ENCODE data around the gene HNRNPLL.
A peak's percentile ranks its signal among the peaks of the same experiment; 100 is the strongest.
"Not testable (repeated sequence)": the region's sequence is repeated elsewhere in the genome, so short reads cannot be mapped to it uniquely, and the experiment has no call there.

HNRNPLL gene

GRCh38 chr2:38551171-38551570 lies 51.6 kb downstream of the HNRNPLL start:
- no peak for DNase-seq

DNA sequence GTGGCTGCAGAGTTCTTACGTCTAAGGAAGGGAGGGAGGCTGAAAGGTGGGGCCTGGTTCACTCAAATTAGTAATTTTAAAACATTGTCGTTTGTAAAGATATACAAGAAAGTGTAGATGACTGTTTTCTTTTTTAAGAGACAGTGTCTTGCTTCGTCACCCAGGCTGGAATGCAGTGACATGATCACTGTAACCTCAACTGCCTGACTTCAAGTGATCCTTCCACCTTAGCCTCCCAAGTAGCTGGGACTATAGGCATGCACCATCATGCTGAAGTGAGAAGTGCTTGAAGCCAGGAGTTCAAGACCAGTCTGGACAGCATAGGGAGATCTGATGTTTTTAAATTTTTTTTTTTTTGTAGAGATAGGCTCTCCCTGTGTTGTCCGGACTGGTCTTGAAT lies 52.9 kb downstream of the HNRNPLL start:
- no peak for DNase-seq

DNA sequence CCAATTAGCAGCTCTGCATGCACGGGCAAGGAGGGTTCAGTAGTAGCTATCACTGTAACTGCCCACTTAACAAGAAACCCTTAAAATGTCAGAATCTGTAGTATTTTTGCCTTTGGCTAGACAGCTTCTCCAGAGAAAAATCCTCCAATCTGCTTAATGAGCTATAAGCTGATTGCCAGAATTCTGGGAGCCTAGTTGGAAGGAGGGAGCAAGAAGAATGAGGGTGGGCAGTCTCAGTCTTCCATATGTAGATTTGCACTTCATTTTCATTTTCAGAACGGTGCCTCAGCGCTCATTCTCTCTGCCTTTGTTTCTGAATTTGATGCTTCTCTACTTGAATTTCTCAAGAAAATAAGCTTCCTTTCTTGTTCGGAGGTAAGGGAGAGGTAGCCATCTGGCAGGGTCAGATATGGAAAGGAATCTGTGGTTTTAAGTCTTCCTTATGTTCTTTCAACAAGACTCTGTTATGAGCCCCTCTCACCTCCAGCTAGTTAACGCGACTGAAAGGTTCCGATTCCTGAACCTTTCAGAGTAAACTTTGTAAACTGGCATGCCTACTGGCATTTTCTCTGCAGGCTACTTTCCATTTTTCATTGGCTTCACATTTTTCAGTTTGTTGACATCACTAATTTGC lies 53.5 kb downstream of the HNRNPLL start:
- no peak for DNase-seq

DNA sequence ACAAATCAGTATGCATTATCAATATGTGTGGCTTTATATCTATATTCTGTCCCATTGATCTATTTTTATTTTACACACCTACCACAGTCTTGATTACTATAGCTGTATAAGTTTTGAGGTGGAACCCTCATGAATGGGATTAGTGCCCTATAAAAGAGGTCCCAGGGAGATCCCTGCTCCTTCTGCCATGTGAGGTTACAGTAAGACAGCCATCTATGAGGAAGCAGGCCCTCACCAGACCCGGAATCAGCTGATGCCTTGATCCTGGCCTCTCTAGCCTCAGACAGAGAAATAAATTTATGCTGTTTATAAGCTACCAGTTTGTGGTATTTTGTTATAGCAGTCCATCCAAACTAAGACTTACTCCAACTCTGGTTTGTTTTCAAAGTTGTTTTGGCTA lies 54.9 kb downstream of the HNRNPLL start:
- no peak for DNase-seq

- no peak for DNase-seq
Measured at GRCh38 chr2:38546585-38546984, 56.1 kb downstream of the HNRNPLL start.

GRCh38 chr2:38546064-38546463 lies 56.7 kb downstream of the HNRNPLL start:
- DNase-seq = no peak

- not testable (repeated sequence) for DNase-seq
Measured at GRCh38 chr2:38542248-38542631, 60.5 kb downstream of the HNRNPLL start.

GRCh38 chr2:38540580-38541286 lies 62.0 kb downstream of the HNRNPLL start:
- DNase-seq = no peak

DNA sequence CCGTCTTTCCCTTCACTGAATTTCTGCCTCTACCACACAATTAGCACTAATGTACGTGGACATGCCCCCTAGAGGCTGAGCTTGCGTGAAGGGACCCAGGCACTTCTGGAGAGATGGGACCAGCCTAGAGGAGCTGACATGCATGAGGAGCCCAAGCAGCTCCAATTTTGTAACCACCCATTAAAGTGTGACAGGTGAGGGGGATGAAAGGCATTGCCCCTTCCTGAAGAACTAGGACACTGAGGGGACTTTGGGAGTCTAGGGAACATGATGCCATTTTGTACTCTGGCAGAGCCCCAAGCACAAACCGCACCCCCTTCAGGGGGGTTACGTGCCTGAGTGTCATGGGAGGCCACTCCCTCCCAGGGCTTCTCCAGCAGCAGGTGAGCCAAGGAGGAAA lies 63.6 kb downstream of the HNRNPLL start:
- DNase-seq = no peak

DNA sequence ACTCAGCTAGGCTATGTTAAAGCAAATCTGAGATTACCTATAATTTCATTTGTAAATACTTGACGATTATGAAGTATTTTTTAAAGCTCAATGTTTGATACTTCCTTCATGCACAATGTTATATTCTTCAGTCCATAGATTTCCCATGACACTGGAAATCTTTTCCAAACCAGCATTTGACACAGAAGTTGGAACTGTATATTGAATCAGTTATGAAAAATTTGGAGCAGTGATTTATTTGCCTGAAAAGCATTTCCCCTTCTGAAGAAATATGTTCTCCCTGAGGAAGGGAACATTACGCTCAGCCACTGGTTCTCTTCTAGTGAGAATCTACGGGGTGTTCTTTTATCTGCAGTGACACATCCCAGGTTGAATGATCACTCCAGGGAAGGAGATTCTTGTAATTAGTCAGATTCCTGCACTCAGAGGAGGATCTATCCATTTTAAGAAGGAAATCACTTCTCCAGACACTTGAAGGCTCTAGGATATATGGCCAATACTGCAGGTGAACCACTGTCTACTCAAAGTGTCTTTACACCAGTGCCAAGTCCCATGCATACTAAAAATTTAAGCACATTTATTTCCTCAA lies 64.7 kb downstream of the HNRNPLL start:
- no peak for DNase-seq

GRCh38 chr2:38537296-38537695 lies 65.4 kb downstream of the HNRNPLL start:
- DNase-seq = not testable (repeated sequence)

DNA sequence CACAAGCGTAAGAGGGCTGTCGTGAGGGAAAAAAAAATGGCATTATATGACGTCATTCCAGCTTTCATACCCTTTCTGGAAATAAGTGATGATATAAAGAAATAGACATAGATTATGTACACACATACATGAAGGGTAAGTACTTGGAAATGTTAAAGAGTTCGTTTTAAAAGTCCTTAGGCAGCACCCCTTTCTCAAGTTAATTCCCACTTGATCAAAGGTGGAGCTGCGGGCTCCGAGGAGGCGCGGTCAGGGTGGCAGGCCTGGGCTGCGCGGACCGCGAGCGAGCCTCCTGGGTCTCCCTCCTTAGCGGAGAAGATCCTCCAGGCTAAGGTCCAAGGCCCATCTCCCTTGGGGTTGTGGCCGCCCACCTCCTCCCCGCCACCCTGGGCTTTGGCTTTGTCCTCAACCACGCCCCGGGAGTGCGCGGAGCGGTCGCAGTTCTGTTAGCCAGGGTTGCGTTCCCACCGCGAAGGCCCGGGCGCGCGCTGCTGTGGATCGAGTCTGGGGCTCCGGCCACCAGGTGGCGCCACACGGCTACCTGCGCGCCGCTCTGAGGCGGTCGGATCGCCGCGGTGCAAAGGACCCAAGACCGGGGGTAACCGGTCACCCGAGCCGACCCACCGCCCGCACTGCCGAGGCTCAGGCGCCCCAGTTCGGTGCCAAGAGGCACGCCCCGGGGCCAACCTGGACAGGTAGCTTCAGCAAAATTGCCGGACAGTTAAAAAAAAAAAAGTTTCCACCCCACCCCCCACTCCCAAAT lies 66.8 kb downstream of the HNRNPLL start:
- peak; percentile 77 for DNase-seq

DNA sequence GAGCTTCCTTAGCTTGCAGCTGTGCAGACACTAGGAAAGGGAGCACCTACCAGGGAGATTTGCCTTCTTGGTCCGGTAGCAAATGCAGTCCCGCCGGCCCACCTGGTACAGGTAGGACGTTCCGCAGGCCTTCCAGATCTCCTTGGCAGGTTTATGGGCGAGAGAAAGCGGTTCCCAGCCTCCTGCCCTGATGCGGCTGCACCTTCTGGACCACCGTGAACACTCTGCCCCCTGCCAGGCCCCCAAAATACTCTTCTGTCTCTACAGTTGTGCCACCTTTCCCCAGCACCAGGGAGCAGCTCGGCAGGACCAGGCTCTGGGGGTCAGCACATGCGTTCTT lies 67.4 kb downstream of the HNRNPLL start:
- no peak for DNase-seq

- DNase-seq = no peak
Measured at GRCh38 chr2:38534746-38535403, 67.9 kb downstream of the HNRNPLL start.

GRCh38 chr2:38533757-38534545 lies 68.8 kb downstream of the HNRNPLL start:
- DNase-seq = no peak

- no peak for DNase-seq
Measured at GRCh38 chr2:38533180-38533579, 69.5 kb downstream of the HNRNPLL start.

GRCh38 chr2:38532366-38532765 lies 70.4 kb downstream of the HNRNPLL start:
- no peak for DNase-seq

- DNase-seq = no peak
Measured at GRCh38 chr2:38529208-38529607, 73.5 kb downstream of the HNRNPLL start.

DNA sequence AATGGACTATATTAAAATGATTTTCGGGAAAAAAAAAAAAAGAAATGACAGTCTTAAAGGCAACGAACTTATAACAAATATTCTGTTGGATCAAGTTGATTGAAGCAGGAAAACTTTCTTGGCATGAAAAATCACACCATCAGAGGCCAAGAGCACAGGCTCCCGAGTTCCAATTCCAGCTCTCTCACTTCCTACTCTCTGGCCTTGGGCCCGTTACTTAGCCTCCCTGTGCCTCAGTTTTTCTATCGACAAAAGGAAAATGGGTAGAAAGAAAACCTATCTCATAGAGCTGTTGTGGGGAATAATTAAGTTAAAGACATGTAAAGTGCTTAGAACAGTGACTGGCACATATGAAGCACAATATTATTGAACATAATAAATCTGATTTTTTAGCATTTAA lies 74.2 kb downstream of the HNRNPLL start:
- no peak for DNase-seq

DNA sequence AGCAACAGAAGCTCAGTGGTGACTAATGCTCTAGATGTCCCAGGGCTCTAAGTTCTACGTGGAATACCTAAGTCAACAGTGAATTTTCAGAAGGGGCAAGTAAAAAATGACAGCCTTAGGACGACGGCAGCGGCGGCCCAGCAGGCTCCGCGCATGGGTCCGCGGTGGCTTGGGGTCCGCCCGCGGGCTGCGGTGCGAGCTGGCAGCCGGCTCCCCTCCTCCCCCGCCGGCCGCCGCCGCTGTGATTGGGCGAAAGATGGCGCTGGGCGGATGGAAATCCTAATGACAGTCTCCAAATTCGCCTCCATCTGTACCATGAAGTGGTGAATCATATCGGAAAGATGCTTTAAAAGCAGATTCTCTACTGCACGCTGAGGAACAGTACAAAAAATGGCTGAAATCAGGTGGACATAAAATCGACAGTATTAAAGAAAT lies 74.7 kb downstream of the HNRNPLL start:
- peak; percentile 7 for DNase-seq

DNA sequence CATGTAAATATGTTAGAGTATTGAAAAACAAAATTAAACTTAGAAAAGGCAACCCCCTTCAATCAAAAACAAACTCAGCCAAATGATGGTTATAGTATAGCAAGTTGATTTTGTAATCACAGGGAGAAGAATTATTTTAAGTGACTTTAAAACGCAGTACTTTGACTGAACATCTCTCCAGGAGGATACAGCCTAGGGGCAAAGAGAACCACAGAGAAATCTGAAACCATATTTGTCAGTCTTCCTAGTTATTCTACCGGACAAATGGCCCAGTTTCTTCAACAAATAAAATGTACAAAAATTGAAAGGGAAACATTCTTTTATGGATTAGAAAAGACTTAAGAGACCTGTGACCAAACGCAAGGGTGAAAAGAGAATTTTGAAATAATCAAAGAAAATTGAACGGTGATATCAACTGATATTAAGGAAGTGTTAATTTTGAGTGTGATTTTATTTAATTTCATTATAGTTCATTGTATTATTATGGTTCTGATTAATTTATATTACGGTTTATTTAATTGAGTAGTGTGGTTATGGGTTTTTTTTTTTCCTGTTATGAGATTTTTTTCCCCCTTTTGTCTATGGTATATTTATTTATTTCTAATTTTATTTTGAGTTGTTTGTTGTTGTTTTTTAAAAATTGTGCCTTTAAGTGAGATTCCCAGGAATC lies 75.3 kb downstream of the HNRNPLL start:
- no peak for DNase-seq

- no peak for DNase-seq
Measured at GRCh38 chr2:38526195-38526594, 76.5 kb downstream of the HNRNPLL start.

Measured in CD4-positive, alpha-beta T cell treated with Interleukin-17A for 1 hour (primary cell).